ENCODE data around the gene DDX50.
"Not testable (repeated sequence)": the region's sequence is repeated elsewhere in the genome, so short reads cannot be mapped to it uniquely, and the experiment has no call there.

Gene DDX50, protein sequence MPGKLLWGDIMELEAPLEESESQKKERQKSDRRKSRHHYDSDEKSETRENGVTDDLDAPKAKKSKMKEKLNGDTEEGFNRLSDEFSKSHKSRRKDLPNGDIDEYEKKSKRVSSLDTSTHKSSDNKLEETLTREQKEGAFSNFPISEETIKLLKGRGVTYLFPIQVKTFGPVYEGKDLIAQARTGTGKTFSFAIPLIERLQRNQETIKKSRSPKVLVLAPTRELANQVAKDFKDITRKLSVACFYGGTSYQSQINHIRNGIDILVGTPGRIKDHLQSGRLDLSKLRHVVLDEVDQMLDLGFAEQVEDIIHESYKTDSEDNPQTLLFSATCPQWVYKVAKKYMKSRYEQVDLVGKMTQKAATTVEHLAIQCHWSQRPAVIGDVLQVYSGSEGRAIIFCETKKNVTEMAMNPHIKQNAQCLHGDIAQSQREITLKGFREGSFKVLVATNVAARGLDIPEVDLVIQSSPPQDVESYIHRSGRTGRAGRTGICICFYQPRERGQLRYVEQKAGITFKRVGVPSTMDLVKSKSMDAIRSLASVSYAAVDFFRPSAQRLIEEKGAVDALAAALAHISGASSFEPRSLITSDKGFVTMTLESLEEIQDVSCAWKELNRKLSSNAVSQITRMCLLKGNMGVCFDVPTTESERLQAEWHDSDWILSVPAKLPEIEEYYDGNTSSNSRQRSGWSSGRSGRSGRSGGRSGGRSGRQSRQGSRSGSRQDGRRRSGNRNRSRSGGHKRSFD

DNA sequence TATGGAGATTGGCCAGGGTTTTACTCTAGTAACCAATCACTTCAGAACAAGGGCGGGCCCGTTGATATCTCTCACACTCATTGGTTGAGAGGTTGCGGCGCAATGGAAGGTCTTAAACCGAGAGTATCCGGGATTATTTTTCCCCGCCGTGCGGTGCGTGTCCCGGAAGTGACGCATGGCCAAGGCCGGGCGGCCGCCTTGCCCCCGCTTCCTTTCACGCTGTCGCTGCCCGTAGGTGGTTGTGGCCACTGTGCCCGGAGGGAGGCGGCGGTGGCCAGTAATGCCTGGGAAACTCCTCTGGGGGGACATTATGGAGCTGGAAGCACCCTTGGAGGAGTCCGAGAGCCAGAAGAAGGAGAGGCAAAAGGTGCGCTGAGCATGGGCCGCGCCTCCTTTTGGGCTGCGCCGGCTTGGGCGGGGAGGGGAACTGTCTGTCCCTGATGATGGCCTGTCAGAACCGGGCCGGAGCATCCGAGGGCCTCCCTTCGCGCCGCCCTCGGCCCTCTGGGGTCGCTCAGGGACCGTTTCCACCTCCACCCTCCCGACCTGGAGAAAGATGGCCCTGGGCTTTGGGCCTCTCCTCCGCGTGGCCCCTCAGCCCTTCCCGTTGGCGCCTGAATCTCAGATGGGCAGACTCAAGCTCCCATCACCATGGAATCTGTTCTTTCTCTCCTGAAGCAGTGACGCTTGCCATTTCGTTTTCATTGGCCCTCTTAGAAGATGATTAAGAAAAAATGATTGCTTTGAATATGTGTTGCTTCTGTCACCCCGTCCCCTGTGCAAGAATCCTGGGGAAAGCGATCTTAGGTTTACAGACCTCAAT lies at the start of gene DDX50:
TSS of gene DDX50 (plus strand) at position 211 of the 823 bp plus-strand sequence. CDS start at position 281, 70 bp downstream.
- peak; percentile 99 for DNase-seq

DNA sequence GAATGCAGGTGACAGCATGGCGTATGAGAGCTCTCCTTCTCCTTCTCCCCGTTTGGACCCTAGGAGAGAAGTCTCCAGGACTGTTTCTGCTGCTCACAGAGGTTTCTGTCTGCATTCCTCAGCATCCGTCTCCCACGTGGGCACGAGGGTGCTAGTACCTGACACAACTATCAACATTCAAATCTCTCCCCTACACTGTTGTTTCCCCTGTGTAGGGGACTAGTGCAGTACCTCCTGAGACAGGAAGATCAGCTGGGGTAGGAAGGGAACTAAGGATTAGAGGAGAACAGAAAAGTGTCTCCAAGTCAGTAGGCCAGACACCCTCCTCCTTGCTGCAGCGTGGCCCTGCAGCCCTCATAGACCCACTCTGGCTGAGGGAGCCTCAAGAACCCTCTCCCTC lies 44.8 kb upstream of the DDX50 start:
- no peak for DNase-seq

DNA sequence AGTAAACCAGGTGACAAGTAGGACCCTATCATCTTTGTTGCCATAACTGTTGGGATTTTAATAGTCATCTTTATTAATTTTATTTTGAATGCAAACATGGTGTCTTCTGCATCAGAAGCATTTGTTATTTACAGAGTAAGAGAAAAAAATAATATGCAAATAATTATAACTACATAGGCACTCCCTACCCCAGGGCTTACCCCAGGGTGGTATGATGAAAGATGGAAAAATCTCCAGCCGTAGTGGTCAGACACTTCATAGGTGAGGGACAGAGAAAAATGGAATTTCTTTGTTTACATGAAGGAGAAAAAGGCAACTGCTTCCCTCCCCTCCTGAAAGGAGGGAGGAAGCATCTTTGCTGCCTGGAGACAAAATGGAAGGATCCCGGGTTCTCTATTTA lies 44.1 kb upstream of the DDX50 start:
- DNase-seq, result no peak

DNA sequence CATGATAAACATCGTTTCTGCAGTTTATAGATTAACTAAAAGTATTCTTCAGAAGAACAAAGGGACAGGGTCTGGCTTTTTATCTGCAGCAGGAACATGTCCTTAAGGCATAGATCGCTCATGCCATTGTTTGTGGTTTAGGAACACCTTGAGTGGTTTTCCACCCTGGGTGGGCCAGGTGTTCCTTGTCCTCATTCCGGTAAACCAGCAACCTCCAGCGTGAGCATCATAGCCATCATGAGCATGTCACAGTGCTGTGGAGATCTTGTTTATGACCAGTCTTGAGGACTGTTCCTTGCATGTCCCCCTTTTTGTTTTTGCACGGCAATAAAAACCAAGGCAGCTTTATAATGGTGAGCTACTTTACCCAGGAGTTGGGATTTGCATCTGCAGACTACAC lies 39.9 kb upstream of the DDX50 start:
- no peak for DNase-seq

DNA sequence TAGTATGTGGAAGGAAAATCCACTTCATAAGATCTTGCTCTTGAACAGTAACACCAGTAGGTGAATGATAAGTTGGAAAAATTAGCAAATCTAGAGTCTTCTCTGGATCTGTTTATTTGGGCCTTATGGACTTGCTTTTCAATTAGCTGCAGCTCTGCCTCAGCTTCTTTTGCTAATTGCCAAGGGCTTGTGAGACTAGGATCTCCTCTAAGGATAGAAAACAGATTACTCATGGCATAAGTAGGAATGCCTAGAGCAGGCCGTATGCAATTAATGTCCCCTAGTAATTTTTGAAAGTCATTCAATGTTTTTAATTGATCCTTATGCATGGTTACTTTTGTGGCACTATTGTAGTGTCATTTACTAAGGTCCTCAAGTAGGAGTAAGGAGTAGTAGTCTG lies 36.5 kb upstream of the DDX50 start:
- no peak for DNase-seq

DNA sequence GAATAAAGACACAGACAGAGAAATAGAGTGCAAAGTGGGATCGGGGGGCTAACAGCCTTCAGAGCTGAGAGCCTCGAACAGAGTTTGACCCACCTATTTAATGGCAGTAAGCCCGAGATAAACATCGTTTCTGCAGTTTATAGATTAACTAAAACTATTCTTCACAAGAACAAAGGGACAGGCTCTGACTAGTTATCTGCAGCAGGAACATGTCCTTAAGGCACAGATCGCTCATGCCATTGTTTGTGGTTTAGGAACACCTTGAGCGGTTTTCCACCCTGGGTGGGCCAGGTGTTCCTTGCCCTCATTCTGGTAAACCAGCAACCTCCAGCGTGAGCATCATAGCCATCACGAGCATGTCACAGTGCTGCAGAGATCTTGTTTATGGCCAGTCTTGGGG lies 32.9 kb upstream of the DDX50 start:
- not testable (repeated sequence) for DNase-seq

DNA sequence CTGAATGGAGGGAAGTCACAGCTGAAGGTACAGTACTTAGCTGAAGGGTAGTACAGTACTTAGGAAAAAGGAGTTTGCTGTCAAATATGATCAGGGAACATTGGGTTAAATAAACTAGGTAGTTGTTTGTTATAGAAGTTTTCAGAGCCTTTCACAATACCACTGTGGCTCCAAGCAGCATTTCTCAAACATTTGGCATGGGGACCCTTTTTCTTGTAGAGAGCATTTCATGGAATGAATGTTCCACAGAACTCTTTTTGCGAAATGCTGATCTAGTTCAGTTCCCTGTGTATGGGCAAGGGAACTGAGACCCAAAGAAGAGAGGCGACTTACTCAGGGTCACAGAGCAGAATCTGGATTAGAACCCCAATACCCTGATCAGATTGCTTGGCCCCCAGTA lies 31.5 kb upstream of the DDX50 start:
- no peak for DNase-seq

DNA sequence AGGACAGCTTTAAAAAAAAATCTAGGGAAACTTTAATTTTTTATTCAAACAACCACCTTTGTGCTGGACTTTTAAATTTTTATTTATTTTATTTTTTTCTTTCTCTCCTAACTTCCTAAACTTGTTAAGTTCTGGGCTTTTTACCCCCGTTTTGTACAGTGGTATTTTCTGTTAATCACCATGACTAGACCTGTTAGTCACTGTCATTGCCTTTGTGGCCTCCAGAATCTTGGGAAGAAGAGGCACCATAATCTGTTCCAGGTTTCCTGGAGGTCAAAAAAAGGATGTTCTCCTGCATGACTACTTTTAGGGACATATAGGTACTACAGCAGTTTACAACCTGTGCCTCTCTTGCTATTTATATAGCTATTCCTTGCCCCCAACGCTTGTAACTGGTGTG lies 31.1 kb upstream of the DDX50 start:
- DNase-seq, result no peak

DNA sequence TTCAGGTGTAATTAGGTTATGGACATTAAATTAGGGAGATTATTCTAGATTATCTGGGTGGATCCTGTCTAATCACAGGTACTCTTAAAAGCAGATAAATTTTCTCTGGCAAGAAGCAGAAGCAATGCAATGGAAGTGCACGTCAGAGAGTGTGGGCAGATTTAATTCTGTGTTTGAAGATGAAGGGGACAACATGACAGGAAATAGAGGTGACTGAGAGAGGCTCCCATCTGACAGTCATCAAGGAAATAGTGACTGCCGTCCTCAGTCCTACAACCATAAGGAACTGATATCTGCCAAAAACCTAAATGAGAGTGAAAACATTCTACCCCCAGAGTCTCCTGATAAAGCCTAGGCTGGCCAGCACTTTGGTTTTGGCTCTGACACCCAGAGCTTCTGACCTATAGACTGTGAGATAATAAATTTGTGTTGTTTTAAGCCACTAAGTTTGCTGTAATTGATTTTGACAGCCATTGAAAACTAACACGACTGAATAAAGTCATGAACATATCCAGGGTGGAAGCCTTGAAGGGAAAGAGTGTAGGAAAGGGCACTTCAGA lies 30.5 kb upstream of the DDX50 start:
- DNase-seq, result no peak

DNA sequence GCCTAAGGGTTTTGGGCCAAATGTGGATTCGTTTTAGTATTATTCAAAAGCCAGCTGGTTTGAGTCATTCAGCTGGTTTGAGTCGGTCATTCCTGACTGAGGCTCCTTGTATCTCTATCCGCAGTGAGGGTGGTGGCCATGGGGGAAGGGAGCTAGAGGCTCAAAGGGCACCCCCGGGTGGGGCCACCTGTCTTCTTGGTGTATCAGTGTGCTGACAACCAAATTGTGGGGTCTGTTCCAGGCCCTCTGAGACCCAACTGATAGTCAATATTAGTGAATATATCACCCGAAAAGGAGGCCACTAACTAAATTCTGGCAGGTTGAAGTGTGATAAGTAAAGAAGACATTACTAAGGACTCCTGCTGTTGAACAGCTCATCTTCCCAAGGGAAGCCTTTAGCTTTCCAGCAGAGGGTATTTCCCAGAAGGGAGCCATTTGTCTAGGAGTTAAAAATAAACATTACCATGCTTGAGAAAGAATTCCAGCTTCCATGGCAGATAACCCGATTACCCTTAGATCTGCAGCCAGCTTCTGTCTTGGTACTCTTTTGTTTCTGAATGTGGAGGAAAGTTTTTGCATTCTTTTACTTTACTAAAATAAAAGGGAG lies 29.9 kb upstream of the DDX50 start:
- DNase-seq, result no peak

DNA sequence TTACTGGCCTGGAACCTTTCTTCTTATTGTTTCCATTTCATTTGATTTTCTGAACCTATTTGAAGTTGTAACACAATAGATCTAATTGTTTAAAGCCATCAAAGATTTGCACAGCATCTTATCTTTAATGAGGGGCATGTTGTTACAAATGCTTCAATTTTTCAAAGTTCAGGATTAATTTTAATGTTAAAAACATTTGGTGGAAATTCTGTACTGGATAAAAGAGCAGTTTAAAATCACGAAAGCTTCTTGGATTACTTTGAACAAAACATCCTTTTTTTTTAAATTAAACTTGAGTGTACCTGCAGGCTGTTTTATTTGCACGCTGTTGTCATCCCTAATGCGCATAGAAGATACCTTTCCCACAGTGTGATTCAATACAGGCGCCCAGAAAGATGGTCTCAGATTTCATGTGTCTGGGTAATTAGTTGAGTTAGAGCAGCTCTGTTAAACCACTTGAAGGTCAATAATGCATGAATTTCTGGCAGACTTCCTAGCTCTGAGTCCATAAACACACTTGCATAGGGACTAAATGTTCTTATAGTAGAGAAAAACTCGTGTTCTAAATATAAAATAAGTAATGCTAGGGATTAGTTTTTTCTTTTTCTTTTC lies 29.3 kb upstream of the DDX50 start:
- peak; percentile 38 for DNase-seq

DNA sequence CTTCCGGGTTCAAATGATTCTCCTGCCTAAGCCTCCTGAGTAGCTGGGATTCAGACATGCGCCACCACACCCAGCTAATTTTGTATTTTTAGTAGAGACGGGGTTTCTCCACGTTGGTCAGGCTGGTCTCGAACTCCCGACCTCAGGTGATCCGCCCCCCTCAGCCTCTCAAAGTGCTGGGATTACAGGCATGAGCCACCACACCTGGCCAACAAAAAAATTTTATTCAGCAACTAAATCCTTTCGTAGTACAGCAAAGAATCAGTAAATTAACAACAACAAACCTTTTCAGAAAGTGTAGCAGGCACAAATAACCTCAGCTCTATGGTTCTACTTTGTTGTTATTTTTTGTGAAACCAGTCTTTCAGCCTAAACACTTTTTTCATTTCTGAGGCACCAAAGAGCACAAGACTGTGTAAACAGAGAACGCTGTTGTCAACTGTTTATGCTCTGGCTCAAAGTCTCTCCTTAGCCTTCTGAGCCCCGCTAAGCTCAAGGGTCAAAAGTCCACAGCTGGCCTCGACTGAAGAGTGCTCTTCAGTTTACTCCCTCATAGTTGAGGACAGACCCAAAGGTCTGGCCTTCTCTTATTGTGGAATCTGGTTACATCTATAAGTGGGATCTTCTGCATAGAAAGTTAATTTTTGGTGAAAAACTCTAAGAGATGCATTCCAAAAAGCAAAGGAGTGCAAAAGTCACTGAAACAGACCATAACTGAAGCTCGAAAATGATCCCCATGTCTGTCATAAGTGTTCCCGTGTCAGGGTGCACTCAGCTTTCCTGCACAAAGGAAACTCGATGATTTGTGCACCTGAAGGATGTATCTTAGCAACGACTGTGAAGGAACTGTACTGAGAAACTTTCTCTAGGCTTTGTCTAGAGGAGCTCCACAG lies 24.6 kb upstream of the DDX50 start:
- no peak for DNase-seq

DNA sequence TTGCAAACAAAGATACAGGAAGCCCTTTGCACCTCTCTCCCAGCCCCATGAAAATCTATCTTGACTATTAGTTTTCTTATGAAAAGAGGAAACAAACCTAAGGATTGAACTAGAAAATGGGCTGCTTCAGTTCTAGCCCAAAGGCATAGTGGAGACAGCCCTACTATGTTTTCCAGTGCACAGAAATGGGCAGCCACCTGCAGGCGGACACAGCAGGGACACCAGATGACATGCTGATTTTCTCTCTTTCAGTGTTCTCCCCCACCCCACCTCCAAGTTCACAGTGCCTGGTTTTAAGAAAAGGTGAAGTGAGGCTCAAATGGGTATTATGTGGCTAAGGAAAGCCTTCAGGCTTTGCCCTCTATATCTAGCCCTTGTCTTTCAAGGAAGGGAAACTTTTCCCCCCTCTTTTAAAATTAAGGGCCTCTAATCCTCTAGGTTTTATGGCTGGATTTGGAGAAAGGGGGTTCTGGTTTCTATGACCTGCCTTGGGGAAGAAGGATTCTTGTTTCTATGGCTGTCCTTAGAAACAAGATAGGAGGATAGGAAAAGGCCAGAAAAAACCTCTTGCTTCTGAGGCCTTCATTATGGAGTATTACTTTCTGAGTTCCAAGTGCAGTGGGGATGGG lies 23.5 kb upstream of the DDX50 start:
- no peak for DNase-seq

DNA sequence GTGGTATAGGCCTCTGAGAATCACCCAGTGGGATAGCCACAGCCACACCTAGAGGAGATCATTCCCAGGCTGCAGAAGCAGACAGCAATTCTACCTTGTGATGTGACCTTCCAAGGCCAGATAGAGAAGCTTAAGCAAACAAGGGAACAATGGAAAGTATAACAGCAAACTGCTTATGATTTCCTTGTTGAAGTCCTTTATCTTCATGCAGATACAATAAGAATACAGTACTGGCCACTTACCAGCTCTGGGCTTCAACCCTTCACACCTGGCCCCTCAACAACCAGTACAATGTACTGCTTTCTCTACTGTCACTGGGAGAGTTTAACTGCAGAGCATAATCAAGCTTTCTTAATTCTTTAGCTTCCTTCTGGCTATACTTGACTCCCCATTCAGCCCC lies 22.6 kb upstream of the DDX50 start:
- no peak for DNase-seq

DNA sequence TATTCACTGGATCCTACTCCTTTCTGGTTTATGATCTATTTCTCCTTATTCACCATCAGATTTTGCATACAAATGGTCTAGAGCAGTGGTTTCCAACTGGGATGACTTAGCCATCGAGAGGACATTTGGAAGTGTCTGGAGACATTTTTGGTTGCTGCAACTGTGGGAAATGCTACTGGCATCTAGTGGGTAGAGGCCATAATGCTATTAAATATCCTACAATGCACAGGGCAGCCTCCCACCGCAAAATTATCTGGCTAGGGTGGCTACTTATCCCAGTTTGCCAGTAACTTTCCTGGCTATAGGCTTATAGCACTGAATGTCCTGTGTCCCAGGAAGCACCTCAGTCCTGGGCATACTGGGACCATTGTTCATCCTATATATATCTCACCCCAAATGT lies 21.5 kb upstream of the DDX50 start:
- no peak for DNase-seq

DNA sequence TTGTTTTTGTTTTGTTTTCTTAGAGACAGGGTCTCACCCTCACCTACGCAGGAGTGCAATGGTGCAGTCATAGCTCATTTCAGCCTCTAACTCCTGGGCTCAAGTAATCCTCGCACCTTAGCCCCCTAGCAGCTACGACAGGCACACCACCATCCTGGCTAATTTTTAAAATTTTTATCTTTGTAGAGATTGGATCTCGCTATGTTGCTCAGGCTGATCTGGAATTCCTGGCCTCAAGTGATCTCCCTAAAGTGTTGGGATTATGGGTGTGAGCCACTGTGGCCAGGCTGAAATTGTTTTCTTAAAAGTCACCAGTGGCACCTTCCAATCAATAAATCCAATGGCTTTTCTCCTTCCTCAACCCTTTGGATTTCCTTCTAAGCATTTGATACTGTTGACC lies 20.9 kb upstream of the DDX50 start:
- no peak for DNase-seq

DNA sequence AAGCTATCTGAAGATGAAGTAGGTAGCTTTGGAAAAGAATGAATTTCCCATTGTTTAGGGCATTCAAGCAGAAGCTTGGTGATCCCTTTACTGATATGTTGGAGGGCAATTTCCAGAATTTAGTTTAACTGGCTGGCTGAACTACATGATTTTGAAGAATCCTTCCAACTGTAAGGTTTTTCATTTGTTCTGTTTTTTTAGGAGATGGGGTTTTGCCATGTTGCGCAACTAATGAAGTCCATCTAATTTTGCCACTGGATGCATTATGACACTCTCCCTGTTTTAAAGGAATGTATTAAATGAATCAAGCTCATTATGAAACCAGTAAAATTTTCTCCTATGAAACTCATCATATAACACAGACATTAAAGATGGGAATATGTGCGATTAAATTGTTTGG lies 6.1 kb upstream of the DDX50 start:
- no peak for DNase-seq

DNA sequence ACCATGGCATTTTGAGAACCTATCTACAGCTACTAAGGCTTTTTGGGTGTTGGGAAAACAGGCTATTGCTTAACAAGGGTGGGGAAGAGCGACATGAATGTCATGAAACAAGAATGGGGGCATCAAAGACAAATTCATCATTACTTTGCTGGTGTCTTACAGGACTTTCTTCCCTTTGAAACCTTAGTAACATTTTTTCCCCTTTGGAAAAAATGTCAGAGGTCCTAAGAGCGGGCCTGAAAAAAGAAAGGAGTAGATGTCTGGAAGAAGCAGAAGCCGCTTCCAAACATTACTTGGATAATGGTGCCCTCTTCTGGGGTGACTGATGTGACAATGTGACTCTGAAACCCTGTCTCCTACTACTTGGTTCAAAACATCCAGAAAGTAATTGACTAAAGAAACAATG lies 3.8 kb upstream of the DDX50 start:
- DNase-seq, result peak; percentile 71

DNA sequence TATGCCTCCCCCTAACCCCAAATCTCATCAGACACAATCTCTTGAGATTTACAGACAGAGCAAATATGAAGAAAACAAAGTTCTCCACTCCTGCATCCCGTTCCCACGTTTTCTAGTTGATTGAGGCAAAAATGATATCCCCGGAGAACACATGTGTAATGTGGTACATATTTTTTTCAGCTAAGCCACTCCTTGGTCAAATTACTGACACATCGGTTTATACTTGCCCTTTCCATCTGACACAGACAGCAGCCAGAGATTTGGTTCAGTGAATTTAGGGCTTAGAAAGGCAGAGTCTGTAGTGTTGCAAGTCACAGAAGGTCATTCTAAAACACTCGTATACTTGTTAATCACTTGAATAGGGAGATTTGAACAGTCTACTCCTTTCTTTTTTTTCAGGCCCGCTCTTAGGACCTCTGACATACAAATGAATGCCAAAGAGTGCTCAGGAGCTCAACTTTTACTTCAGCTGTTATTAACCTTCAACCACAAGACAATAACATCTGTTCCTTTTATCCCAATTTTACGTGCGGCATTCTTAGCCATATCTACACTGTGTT lies 1.8 kb upstream of the DDX50 start:
- DNase-seq, result no peak

DNA sequence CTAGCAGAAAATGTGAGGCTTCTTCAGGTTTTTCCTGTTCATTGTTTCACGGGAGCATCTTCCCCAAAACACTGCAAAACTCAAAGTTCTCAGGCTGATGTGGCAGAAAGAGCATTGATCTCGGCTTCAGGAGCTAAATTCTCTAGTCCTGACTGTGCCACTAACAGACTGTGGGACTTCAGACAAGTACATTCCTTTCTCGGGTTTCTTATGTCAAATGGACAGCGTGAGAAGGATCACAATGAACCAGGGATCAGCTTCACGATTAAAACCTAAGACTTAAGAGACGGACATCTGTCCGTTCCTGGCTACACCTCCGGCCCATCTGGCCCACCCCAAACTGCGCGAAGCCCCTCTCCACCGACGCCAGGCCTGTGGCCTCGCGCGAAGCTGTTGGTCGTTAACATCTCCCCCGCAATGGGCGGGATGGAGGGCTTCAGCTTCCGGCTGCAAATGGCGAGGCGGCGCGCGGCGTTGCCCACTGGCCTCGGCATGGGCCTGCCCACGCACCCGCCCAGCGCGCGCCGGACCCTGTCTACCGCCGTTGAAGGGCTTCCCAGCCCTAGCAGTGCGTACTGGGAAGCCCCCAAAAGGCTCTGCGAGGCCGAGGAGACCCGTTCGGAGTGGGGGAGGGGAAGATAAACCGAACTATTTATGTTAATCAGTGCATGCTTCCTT lies 549 bp upstream of the DDX50 start:
- DNase-seq, result peak; percentile 49

Measured in HCEC 1CT (cell line).